ENCODE results near the gene WDR62. TPM values are rescaled to one million over a fixed set of nuclear protein-coding genes. Genes with fewer than 3 reads are reported as not detected.

WDR62 gene
- total RNA-seq, 3 donors from 2014 or later (not counting 1 experiment from before 2014, with no cell fraction given) = 3.9 to 5.9 (median 4.8) TPM

GRCh38 chr19:36023432-36023831 is 31.3 kb upstream of the WDR62 start:
- Histone ChIP-seq H3K4me3 (ENCODE audit: low read length) (no peak overlapping the region), H3K4me1 (ENCODE audit: control insufficient read depth, insufficient read depth, low read length) (no peaks in the 10 kb centered on the region), H3K27me3 (ENCODE audit: control insufficient read depth, insufficient read depth, low read length) (no peaks in the 10 kb centered on the region), H3K9me3 (ENCODE audit: control insufficient read depth, insufficient read depth, low read length) (no peaks in the 10 kb centered on the region), H3K36me3 (ENCODE audit: control insufficient read depth, insufficient read depth, low read length) (peaks cover 7% of the 10 kb centered on the region), H3K27ac (ENCODE audit: low read length) (no peak overlapping the region)
- Mint-ChIP-seq H3K36me3 (no peaks in the 10 kb centered on the region), H3K27me3 (ENCODE audit: low read depth in 2 of 2) (no peaks in the 10 kb centered on the region), H3K27ac (no peak overlapping the region), H3K9me3 (no peaks in the 10 kb centered on the region), H3K4me3 (no peak overlapping the region), H3K4me1 (no peaks in the 10 kb centered on the region)
- intact Hi-C loops (cut with micrococcal nuclease) = no loop called here
- DNase-seq = no peak
- WGBS (ENCODE audit: insufficient coverage) = over 99% methylated on average over 5 of the region's 5 CpGs
- TF ChIP-seq CTCF (IDR thresholded peaks at IDR 0.05) = no peak
- ATAC-seq = no peak

DNA sequence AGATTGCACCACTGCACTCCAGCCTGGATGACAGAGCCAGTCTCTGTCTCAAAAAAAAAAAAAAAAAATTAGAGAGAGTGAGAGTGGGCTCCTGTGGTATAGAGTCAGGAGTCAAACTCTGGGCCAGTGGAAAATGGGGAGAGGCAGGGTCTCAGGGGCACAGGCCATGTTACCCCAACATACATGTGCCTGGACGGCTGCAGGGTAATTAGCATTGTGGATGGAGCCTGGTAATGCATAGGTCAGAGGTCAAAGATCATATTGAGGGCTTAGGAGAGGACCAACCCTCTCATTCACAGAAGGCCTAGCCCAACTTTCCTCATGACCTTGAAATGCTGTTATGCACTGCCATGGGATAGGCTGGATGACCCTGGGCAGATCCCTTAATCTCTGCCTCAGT is 29.2 kb upstream of the WDR62 start:
- intact Hi-C loops (cut with micrococcal nuclease) = no loop called here
- no peak overlapping the region for H3K4me3 ChIP-seq (ENCODE audit: low read length)
- H3K4me1 ChIP-seq (ENCODE audit: control insufficient read depth, insufficient read depth, low read length) = no peaks in the 10 kb centered on the region
- Mint-ChIP-seq H3K36me3 (no peaks in the 10 kb centered on the region), H3K27me3 (ENCODE audit: low read depth in 2 of 2) (no peaks in the 10 kb centered on the region), H3K4me1 (no peaks in the 10 kb centered on the region), H3K27ac (no peak overlapping the region), H3K4me3 (no peak overlapping the region), H3K9me3 (no peaks in the 10 kb centered on the region)
- H3K27ac ChIP-seq (ENCODE audit: low read length) = no peak overlapping the region
- WGBS (ENCODE audit: insufficient coverage) = no CpG with 5 or more reads among the region's 1 CpG
- DNase-seq (no peak), ATAC-seq (no peak)
- no peaks in the 10 kb centered on the region for H3K27me3 ChIP-seq (ENCODE audit: control insufficient read depth, insufficient read depth, low read length)
- TF ChIP-seq CTCF (IDR thresholded peaks at IDR 0.05) = no peak
- no peaks in the 10 kb centered on the region for H3K9me3 ChIP-seq (ENCODE audit: control insufficient read depth, insufficient read depth, low read length)
- H3K36me3 ChIP-seq (ENCODE audit: control insufficient read depth, insufficient read depth, low read length) = peaks cover 7% of the 10 kb centered on the region

DNA sequence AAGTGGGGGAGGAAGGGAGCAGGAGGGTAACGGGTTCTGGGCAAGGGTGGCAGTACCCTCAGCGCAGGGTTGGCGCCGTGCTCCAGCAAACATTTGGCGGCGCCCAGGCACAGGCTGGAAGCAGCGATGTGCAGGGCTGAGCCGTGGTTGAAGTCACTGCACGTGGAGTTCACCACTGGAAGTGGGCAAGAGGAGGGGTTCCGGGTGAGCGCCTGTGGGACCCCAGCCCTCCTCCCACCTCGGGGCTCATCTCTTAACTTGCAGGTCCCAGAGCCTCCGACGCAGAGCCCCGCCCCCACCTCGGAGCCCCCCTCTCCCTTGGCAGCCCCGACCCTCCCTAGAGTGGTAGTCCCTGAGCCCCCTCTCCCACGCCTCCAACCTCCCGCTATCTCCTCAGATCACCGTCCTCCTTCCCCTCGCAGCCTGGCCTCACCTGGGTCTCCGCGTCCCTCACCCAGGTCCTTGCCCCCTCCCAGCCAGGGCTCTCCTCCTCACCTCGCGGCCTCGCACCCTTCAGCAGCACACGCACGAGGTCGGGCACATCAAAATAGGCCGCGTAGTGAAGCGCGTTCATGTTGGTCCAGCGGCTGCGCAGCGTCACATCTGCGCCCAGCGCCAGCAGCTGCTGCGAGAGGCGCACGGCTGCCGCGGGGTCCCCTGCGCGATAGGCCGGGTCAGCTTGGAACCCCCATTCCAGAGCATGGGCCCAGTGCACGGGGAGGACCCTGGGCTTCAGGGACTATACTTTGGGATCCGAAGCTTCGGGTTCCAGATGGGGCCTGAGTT is 28.4 kb upstream of the WDR62 start:
- TF ChIP-seq CTCF (IDR thresholded peaks at IDR 0.05) = no peak
- no peaks in the 10 kb centered on the region for H3K9me3 ChIP-seq (ENCODE audit: control insufficient read depth, insufficient read depth, low read length)
- 97% methylated on average over 49 of the region's 49 CpGs for WGBS (ENCODE audit: insufficient coverage)

DNA sequence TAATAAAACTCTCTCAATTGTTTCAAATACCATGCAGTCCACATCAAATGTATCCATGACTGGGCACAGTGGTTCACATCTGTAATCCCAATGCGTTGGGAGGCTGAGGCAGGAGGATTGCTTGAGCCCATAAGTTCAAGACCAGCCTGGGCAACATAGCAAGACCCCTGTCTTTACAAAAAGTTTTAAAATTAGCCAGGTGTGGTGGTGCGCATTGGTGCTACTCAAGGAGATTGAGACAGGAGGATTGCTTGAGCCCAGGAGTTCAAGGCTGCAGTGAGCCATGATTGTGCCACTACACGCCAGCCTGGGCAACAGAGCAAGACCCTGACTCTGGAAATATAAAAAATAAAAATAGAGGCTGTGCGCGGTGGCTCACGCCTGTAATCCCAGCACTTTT is 27.0 kb upstream of the WDR62 start:
- H3K27me3 Mint-ChIP-seq (ENCODE audit: low read depth in 2 of 2) = no peaks in the 10 kb centered on the region
- Histone ChIP-seq H3K9me3 (ENCODE audit: control insufficient read depth, insufficient read depth, low read length) (no peaks in the 10 kb centered on the region), H3K27ac (ENCODE audit: low read length) (no peak overlapping the region), H3K27me3 (ENCODE audit: control insufficient read depth, insufficient read depth, low read length) (no peaks in the 10 kb centered on the region), H3K36me3 (ENCODE audit: control insufficient read depth, insufficient read depth, low read length) (peaks cover 5% of the 10 kb centered on the region), H3K4me1 (ENCODE audit: control insufficient read depth, insufficient read depth, low read length) (peaks cover 6% of the 10 kb centered on the region), H3K4me3 (ENCODE audit: low read length) (no peak overlapping the region)
- H3K4me3 Mint-ChIP-seq = no peak overlapping the region
- peaks cover 0 to 7% of the 10 kb centered on the region in 2 donors for H3K4me1 Mint-ChIP-seq
- no peak for ATAC-seq
- TF ChIP-seq CTCF (IDR thresholded peaks at IDR 0.05) = no peak
- H3K9me3 Mint-ChIP-seq = no peaks in the 10 kb centered on the region
- intact Hi-C loops (cut with micrococcal nuclease) = no loop called here
- no peak for DNase-seq
- H3K27ac Mint-ChIP-seq = no peak overlapping the region
- WGBS (ENCODE audit: insufficient coverage) = 99% methylated on average over 6 of the region's 6 CpGs
- no peaks in the 10 kb centered on the region for H3K36me3 Mint-ChIP-seq

More for the DNA sequence above, 28.4 kb upstream of the WDR62 start:
- Histone ChIP-seq H3K4me1 (ENCODE audit: control insufficient read depth, insufficient read depth, low read length) (no peaks in the 10 kb centered on the region), H3K36me3 (ENCODE audit: control insufficient read depth, insufficient read depth, low read length) (peaks cover 7% of the 10 kb centered on the region), H3K4me3 (ENCODE audit: low read length) (no peak overlapping the region), H3K27me3 (ENCODE audit: control insufficient read depth, insufficient read depth, low read length) (no peaks in the 10 kb centered on the region), H3K27ac (ENCODE audit: low read length) (no peak overlapping the region)
- intact Hi-C loops (cut with micrococcal nuclease) = no loop called here
- ATAC-seq (no peak), DNase-seq (no peak)
- Mint-ChIP-seq H3K27me3 (ENCODE audit: low read depth in 2 of 2) (no peaks in the 10 kb centered on the region), H3K9me3 (no peaks in the 10 kb centered on the region), H3K27ac (no peak overlapping the region), H3K4me3 (no peak overlapping the region), H3K4me1 (no peaks in the 10 kb centered on the region), H3K36me3 (no peaks in the 10 kb centered on the region)

Measured in natural killer cell (primary cell).